GM12878 (cell line): ENCODE data around the gene TGIF2. TPM values are rescaled to one million over a fixed set of nuclear protein-coding genes. Genes with fewer than 3 reads are reported as not detected.

Source experiments
- ATAC-seq: fragments of 200-7000 bp; cut with Tn5 transposase; 3 replicates; pipeline ENCODE4 v1.9.1; 2020; ENCODE audit warnings: mild to moderate bottlenecking, moderate library complexity
- BruUV-seq: library from RNA; stranded (reverse); fragments of 400-500 nt; replicated peaks from 2 replicates; lab custom pipeline; 2021; lab: Mats Ljungman, UMichigan
- CTCF ChIA-PET: fragments of 300-600 bp; sonication (Branson Sonifier 250); formaldehyde crosslinking; extraction: SDS; loops from one replicate; lab custom pipeline; 2021; ENCODE audit warnings: inconsistent platforms; lab: Yijun Ruan, JAX
- POLR2A ChIA-PET: fragments of 350-600 bp; formaldehyde crosslinking; extraction: SDS; loops from one replicate; lab custom pipeline; 2021; ENCODE audit warnings: inconsistent platforms; lab: Charles Lee
- RAD21 ChIA-PET: fragments of 300-600 bp; sonication (Branson Sonifier 250); formaldehyde crosslinking; loops from one replicate; lab custom pipeline; 2023; ENCODE audit warnings: antibody characterized with exemption; ENCODE audit not compliant: unreplicated experiment; lab: Charles Lee
- SMC1A ChIA-PET: fragments of 300-600 bp; sonication (Branson Sonifier 250); formaldehyde crosslinking; loops from one replicate; lab custom pipeline; 2023; ENCODE audit not compliant: unreplicated experiment, uncharacterized antibody; lab: Charles Lee
- DNase-seq: peaks from one replicate; pipeline ENCODE4 v3.0.0-alpha.2; 2011; ENCODE audit warnings: low read depth, low spot score
- FAIRE-seq: peaks from 3 replicates; lab custom pipeline; 2011; peaks lifted over from hg19 to GRCh38; lab: Jason Lieb, UNC
- H2AFZ ChIP-seq: 2 replicates; pipeline ENCODE4 v1.6.0; 2011; ENCODE audit warnings: low read depth, low read length, control low read depth; ENCODE audit not compliant: control insufficient read depth
- H3K27ac ChIP-seq: 2 replicates; pipeline ENCODE4 v1.5.1; 2011; ENCODE audit warnings: control low read depth; ENCODE audit not compliant: control insufficient read depth, insufficient read depth
- H3K27me3 ChIP-seq, 2 experiments: replicated peaks in 1 of 2; 2 replicates each; pipeline versions ENCODE4 v1.6.0 to v1.6.1; 2011; ENCODE audit warnings: low read length in 1 of 2; ENCODE audit not compliant: control insufficient read depth in 2 of 2, insufficient read depth in 2 of 2
- H3K36me3 ChIP-seq, 2 experiments: 2 replicates each; pipeline ENCODE4 v1.5.1; 2011; ENCODE audit warnings: low read length in 1 of 2; ENCODE audit not compliant: control insufficient read depth in 2 of 2, insufficient read depth in 2 of 2
- H3K4me1 ChIP-seq: 2 replicates; pipeline ENCODE4 v1.6.1; 2011; ENCODE audit warnings: mild to moderate bottlenecking, low read length, moderate library complexity, mixed read lengths; ENCODE audit not compliant: control insufficient read depth, insufficient read depth
- H3K4me2 ChIP-seq: 2 replicates; pipeline ENCODE4 v1.6.0; 2011; ENCODE audit warnings: control low read depth; ENCODE audit not compliant: control insufficient read depth, insufficient read depth
- H3K4me3 ChIP-seq: fragments of 200-600 bp; sonication (generic); 2 replicates; pipeline ENCODE4 v1.5.1; 2016
- H3K79me2 ChIP-seq: 2 replicates; pipeline ENCODE4 v1.6.0; 2011; ENCODE audit warnings: low read length; ENCODE audit not compliant: control insufficient read depth, insufficient read depth
- H3K9ac ChIP-seq: 2 replicates; pipeline ENCODE4 v1.8.0; 2011; ENCODE audit warnings: low read length, control low read depth, mixed read lengths; ENCODE audit not compliant: control insufficient read depth, insufficient read depth
- H3K9me3 ChIP-seq: replicated peaks from 3 replicates; pipeline ENCODE4 v1.5.1; 2011; ENCODE audit warnings: mild to moderate bottlenecking, low read length; ENCODE audit not compliant: control insufficient read depth, insufficient read depth
- H4K20me1 ChIP-seq: 2 replicates; pipeline ENCODE4 v1.6.0; 2011; ENCODE audit not compliant: control insufficient read depth, insufficient read depth
- CHD1 ChIP-seq: IDR thresholded peaks from 2 replicates; pipeline ENCODE4 v1.6.1; 2012; ENCODE audit warnings: low read depth, low read length, improper control_type of control experiment
- RAD21 ChIP-seq: IDR thresholded peaks from 2 replicates; pipeline ENCODE4 v1.6.1; 2011; ENCODE audit warnings: mild to moderate bottlenecking, low read depth, low read length, moderate library complexity; ENCODE audit not compliant: insufficient read depth
- WGBS: methylation state at CpG from one replicate; pipeline ENCODE4 v1.1.6; 2016; ENCODE audit warnings: low lambda C conversion rate; ENCODE audit not compliant: insufficient replicate concordance, insufficient coverage; ENCODE audit errors: missing lambda C conversion rate; 5-methylcytosine and 5-hydroxymethylcytosine counted together
- in situ Hi-C: fragments of 300-500 bp; cut with MboI; formaldehyde crosslinking; loops from 9 replicates; pipeline ENCODE4 v1.14.3; 2018; ENCODE audit warnings: mixed read lengths
- intact Hi-C: fragments of 100-400 bp; cut with micrococcal nuclease; formaldehyde crosslinking; loops from one replicate; pipeline ENCODE4 v1.14.2; 2022; ENCODE audit not compliant: unreplicated experiment
- polyA plus RNA-seq, 11 experiments: library from polyadenylated mRNA; depleted of rRNA in 4 of 11; unstranded in 6 of 11; stranded (reverse) in 5 of 11; fragments of >200 nt; fragmentation: Nextera tagmentation in 4 of 11; fragmentation: Illumina TruSeq in 1 of 11; extraction: Ambion mirVana in 4 of 11; extraction: Trizol in 1 of 11; gene quantifications; 1 replicate in 1 of 11; 2 replicates in 10 of 11; pipeline versions ENCODE4 v1.2.1 to v1.2.3, GENCODE V29; 2011 to 2016; ENCODE audit warnings: inconsistent platforms in 2 of 11, missing spikeins in 2 of 11, low read depth in 1 of 11
- total RNA-seq, 4 experiments: library from RNA; depleted of rRNA in 3 of 4; stranded (reverse); fragments of >200 nt in 3 of 4; fragmentation: Illumina TruSeq in 1 of 4; extraction: Trizol in 1 of 4; gene quantifications; 2 replicates each; pipeline versions ENCODE4 v1.2.1 to v1.2.3, GENCODE V29; 2013 to 2021

TGIF2 gene
- total and polyA plus RNA-seq, 10 of the 15 experiments (the other 5 are each of a cell fraction or from before 2014, with no cell fraction given) = 13.1 to 47.1 (median 36.6) TPM

DNA sequence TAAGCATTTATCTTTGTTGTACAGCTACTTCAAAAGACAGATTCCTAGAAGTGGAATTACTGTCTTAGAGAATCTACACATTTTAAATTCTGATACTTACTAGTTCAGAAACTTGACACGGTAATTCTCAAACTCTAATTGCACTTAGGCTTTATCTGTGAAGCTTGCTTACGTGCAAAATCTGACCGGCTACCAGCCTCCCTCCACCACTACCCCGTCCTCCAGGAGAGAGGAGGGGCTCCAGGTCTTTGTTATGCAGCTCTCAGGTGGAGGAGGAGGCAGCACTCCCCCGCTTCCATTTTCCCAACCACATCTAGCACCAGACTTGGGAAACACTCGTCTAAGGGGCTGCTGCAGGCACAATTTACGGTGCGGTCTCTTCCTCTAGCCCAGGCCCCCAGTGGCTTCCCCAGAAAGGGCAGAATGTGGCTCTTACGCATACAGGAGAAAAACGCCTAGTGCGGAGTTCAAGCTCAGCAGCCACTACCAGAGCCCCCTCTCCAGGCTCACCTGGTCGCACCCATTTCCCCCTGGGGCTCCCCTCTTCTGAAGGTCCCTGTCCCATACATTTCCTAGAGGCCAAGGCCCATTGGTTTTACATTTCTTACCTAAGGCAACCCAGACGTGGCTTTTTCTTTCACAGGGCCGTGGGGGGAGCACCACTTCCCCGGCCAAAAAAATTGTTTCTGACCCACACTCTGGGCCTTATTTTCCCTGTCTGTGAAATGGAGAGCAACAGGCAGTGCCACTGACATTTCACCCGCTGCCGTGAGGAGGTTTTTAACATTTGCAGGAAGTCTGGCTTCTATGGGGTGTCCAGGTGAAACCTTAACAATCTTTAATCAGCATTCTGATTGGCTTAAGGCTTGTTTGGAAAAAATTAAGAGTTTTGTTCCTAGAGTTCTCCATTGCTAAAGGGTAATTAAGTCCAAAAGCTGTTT, 1.6 kb upstream of the TGIF2 start:
- Histone ChIP-seq H2AFZ (peak overlapping the region; percentile 75), H4K20me1 (peaks cover 4% of the 10 kb centered on the region; the same call in 1 of the 2 replicates), H3K4me1 (peaks cover 5% of the 10 kb centered on the region), H3K27ac (peak overlapping the region; percentile 63)
- intact Hi-C loops = loop anchor here (10.0 kb wide), 1 partner anchor 107 kb away; no protein-coding TSS in a partner anchor
- no peak for TF ChIP-seq RAD21
- TF ChIP-seq CHD1 = 0 out of 2 replicates have a peak, but pooled peaks have one; percentile 7
- TF ChIP-seq, all 136 proteins: peak for 1
- H3K9ac ChIP-seq = peak overlapping the region; percentile 97
- H3K79me2 ChIP-seq = peaks cover 34% of the 10 kb centered on the region
- DNase-seq (no peak), FAIRE-seq (no peak), ATAC-seq (no peak)
- RAD21 ChIA-PET = interaction anchor here (0.8 to 9.0 kb wide), 6 partner anchors 13 to 292 kb away, joined by 3 to 93 read pairs (median 6); partner anchors contain the start of gene RAB5IF
- in situ Hi-C loops = no loop called here
- no peaks in the 10 kb centered on the region for H3K27me3 ChIP-seq
- peak overlapping the region; percentile 84 for H3K4me3 ChIP-seq
- SMC1A ChIA-PET = interaction anchor here (0.6 to 8.2 kb wide), 7 partner anchors 10 to 879 kb away, joined by 3 to 98 read pairs (median 6); partner anchors contain the start of gene RAB5IF
- no TSS peak for BruUV-seq
- POLR2A ChIA-PET = interaction anchor here (0.6 to 10.1 kb wide), 15 partner anchors 10 to 913 kb away, joined by 3 to 87 read pairs (median 4); partner anchors contain the start of genes MROH8, NDRG3, RAB5IF and RPN2
- peak overlapping the region; percentile 79 for H3K4me2 ChIP-seq
- 72% methylated on average over 16 of the region's 17 CpGs for WGBS
- CTCF ChIA-PET = interaction anchor here (0.7 to 9.0 kb wide), 10 partner anchors 13 to 312 kb away, joined by 3 to 94 read pairs (median 6); partner anchors contain the start of gene RAB5IF
- no peaks in the 10 kb centered on the region for H3K9me3 ChIP-seq
- peaks cover 0 to 6% of the 10 kb centered on the region in 2 experiments; a peak in 1 of 4 replicates for H3K36me3 ChIP-seq
